Fibroblast of mammary gland (primary cell): ENCODE data around the gene PCDHGB6.
"Not testable (repeated sequence)": the region's sequence is repeated elsewhere in the genome, so short reads cannot be mapped to it uniquely, and the experiment has no call there.

Source experiments
- DNase-seq: peaks from one replicate; pipeline ENCODE4 v3.0.0-alpha.2; 2010; ENCODE audit warnings: low read depth
- H3K4me3 ChIP-seq: 2 replicates; pipeline ENCODE4 v1.5.1; 2011; ENCODE audit warnings: low read depth, mild to moderate bottlenecking, low read length, moderate library complexity; ENCODE audit not compliant: control insufficient read depth
- TF ChIP-seq, protein P1 (sequence below): conservative IDR thresholded peaks from 2 replicates; pipeline ENCODE4 v1.5.1; 2011; ENCODE audit warnings: low read depth, low read length, inconsistent platforms; ENCODE audit not compliant: control insufficient read depth, insufficient read depth

The PCDHGB6 gene

DNA sequence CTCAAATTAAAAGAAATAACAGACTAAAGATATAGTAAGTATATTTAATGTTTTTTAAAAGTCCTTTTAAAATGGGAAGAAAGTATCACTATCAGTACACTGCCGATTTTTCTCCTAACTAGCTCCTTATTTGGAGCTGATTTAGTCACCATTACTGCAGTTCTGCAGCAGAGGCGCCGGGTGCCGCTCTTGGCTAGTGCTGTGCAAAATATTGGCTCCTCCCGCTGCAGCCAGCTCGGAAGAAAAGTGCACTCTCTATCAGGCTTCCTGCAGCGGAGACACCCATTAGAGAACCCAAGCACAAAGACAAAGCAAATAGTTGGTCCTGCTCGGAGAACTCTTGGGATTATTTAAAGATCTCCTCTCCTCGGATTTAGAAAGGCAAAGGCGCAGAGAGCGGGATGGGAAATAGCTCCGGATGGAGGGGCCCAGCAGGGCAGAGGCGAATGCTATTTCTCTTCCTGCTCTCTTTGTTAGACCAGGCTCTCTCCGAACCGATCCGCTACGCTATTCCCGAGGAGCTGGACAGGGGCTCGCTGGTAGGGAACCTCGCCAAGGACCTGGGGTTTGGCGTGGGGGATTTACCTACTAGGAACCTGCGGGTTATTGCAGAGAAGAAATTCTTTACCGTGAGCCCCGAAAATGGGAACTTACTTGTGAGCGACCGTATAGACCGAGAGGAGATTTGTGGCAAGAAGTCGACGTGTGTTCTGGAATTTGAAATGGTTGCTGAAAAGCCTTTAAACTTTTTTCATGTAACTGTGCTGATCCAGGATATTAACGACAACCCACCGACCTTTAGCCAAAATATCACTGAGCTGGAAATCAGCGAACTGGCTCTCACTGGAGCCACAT lies 37.6 kb upstream of the PCDHGB6 start, which contains the start of gene PCDHGB3:
PCDHGB3 (plus strand) TSS at position 249 of the 855 bp plus-strand sequence; CDS start at position 402, 153 bp downstream.
- H3K4me3 ChIP-seq, result peak within 1 kb of the TSS; percentile 22
- TF ChIP-seq, protein P1, sequence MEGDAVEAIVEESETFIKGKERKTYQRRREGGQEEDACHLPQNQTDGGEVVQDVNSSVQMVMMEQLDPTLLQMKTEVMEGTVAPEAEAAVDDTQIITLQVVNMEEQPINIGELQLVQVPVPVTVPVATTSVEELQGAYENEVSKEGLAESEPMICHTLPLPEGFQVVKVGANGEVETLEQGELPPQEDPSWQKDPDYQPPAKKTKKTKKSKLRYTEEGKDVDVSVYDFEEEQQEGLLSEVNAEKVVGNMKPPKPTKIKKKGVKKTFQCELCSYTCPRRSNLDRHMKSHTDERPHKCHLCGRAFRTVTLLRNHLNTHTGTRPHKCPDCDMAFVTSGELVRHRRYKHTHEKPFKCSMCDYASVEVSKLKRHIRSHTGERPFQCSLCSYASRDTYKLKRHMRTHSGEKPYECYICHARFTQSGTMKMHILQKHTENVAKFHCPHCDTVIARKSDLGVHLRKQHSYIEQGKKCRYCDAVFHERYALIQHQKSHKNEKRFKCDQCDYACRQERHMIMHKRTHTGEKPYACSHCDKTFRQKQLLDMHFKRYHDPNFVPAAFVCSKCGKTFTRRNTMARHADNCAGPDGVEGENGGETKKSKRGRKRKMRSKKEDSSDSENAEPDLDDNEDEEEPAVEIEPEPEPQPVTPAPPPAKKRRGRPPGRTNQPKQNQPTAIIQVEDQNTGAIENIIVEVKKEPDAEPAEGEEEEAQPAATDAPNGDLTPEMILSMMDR, result peak; percentile 44
- DNase-seq, result peak; percentile 56

DNA sequence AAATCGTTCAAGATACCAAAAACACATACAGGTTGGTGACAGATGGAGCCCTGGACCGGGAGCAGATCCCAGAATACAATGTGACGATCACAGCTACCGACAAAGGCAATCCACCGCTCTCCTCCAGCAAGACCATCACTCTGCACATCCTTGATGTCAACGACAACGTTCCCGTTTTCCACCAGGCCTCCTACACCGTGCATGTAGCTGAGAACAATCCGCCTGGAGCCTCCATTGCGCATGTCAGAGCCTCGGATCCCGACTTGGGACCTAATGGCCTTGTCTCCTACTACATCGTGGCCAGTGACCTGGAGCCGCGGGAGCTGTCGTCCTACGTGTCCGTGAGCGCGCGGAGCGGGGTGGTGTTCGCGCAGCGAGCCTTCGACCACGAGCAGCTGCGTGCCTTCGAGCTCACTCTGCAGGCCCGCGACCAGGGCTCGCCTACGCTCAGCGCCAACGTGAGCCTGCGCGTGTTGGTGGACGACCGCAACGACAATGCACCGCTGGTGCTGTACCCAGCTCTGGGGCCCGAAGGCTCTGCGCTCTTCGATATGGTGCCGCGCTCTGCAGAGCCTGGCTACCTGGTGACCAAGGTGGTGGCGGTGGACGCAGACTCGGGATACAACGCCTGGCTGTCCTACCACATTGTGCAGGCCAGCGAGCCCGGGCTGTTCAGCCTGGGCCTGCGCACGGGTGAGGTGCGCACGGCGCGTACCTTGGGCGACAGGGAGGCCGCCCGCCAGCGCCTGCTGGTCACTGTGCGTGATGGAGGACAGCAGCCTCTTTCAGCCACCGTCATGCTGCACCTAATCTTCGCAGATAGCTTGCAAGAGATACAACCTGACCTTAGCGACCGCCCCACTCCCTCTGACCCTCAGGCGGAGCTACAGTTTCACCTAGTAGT lies 36.0 kb upstream of the PCDHGB6 start:
- no peak overlapping the region for H3K4me3 ChIP-seq
- no peak for DNase-seq
- TF ChIP-seq, protein P1, result no peak

DNA sequence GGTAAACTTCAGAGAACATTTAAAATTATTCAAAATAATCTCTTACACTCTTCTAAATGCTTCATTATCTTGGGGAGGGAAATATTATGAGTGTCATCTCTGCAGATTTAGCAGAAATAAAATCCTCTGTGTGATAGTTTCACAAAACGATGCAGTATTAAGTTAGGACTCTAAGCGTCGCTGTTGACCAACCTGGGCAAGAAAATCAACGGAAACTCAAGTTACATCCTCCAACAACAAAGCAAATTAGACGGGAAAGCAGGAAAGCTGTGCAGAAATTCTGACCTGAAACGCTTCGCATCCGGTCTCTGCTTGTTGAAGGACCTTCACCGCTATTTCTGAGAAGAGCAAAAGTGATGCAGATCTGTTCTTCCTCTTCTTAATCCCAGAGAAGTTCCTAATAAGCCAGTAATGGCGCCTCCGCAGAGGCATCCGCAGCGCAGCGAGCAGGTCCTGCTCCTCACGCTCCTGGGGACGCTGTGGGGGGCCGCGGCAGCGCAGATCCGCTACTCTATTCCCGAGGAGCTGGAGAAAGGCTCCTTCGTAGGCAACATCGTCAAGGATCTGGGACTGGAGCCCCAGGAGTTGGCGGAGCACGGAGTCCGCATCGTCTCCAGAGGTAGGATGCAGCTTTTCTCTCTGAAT lies 34.0 kb upstream of the PCDHGB6 start, which contains the start of gene PCDHGA6:
PCDHGA6 (plus strand) TSS at position 219 of the 645 bp plus-strand sequence; CDS start at position 412, 193 bp downstream.
- DNase-seq, result peak; percentile 50
- H3K4me3 ChIP-seq, result peak within 1 kb of the TSS; percentile 44
- TF ChIP-seq, protein P1, result peak; percentile 64

DNA sequence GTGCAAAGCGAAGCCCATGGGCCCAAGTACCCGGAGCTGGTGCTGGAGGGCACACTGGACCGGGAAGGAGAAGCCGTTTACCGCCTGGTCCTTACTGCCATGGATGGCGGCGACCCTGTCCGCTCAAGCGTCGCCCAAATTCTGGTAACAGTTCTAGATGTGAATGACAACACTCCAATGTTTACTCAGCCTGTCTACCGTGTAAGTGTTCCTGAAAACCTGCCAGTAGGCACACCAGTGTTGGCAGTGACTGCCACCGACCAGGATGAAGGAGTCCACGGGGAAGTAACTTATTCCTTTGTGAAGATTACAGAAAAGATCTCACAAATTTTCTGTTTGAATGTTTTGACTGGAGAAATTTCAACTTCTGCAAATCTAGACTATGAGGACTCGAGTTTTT lies 33.2 kb upstream of the PCDHGB6 start:
- no peak overlapping the region for H3K4me3 ChIP-seq
- TF ChIP-seq, protein P1, result no peak
- DNase-seq, result no peak

DNA sequence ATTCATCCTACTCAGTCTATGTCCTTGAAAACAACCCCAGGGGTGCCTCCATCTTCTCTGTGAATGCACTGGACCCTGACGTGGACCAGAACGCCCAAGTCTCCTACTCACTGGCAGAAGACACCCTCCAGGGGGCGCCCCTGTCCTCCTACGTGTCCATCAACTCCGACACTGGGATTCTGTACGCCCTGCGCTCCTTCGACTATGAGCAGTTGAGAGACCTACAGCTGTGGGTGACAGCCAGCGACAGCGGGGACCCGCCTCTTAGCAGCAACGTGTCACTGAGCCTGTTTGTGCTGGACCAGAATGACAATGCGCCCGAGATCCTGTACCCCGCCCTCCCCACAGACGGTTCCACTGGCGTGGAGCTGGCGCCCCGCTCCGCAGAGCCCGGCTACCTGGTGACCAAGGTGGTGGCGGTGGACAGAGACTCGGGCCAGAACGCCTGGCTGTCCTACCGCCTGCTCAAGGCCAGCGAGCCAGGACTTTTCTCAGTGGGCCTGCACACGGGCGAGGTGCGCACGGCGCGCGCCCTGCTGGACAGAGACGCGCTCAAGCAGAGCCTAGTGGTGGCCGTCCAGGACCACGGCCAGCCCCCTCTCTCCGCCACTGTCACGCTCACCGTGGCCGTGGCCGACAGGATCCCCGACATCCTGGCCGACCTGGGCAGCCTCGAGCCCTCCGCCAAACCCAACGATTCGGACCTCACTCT lies 32.2 kb upstream of the PCDHGB6 start:
- not testable (repeated sequence) for H3K4me3 ChIP-seq, DNase-seq
- TF ChIP-seq, protein P1, result peak; percentile 9
